Prostate gland (tissue), 2 donors: ENCODE data around the gene GZF1.

Experiments
- POLR2A ChIP-seq: fragments of 450-650 bp; IDR thresholded peaks from one replicate; pipeline ENCODE4 v1.6.1; 2016; ENCODE audit warnings: antibody characterized with exemption, mild to moderate bottlenecking
- TF ChIP-seq, protein P1 (sequence below), 4 experiments: fragments of 200-600 bp in 2 of 4; fragments of 450-650 bp in 2 of 4; sonication (generic) in 2 of 4; IDR thresholded peaks; 1 replicate in 3 of 4; 2 replicates in 1 of 4; pipeline ENCODE4 v1.5.1; 2016 to 2019; ENCODE audit warnings: antibody characterized with exemption in 4 of 4, mild to moderate bottlenecking in 2 of 4, moderate library complexity in 2 of 4

DNA sequence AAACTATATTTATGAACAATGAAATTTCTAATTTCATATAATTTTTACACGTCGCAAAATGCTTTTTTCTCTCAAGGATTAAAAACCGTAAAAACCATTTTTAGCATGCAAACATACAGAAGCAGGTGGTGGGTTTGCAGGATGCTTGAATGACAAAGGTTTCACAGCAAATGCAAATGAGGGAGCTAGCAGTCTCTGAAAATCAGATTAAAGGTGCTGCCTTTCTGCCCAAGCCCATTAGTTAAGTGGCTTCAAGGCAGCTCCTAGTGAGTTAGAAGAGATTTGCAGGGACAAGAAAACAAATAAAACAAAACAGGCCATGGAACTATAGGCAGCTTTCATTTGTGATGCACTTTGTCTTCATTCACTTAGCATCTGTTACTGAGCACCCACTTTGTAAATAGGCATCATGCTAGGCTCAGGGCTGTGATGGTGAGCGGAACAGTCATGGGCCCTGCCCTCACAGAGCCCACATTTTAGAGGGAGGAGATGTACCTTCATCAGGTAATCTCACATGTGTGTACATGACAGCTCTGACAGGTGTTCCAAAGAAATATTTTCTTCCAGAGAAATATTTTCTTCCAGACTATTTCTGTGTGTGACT, 29.8 kb downstream of the GZF1 start:
- TF ChIP-seq, protein P1, sequence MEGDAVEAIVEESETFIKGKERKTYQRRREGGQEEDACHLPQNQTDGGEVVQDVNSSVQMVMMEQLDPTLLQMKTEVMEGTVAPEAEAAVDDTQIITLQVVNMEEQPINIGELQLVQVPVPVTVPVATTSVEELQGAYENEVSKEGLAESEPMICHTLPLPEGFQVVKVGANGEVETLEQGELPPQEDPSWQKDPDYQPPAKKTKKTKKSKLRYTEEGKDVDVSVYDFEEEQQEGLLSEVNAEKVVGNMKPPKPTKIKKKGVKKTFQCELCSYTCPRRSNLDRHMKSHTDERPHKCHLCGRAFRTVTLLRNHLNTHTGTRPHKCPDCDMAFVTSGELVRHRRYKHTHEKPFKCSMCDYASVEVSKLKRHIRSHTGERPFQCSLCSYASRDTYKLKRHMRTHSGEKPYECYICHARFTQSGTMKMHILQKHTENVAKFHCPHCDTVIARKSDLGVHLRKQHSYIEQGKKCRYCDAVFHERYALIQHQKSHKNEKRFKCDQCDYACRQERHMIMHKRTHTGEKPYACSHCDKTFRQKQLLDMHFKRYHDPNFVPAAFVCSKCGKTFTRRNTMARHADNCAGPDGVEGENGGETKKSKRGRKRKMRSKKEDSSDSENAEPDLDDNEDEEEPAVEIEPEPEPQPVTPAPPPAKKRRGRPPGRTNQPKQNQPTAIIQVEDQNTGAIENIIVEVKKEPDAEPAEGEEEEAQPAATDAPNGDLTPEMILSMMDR (IDR thresholded peaks at IDR 0.05), result no peak
- TF ChIP-seq POLR2A, result no peak
